Hematopoietic multipotent progenitor cell treated with erythropoietin and hydrocortisone succinate and interleukin-3 and kit ligand, for 15 days (in vitro differentiated cells): ENCODE measurements around the gene HMCN2.

Experiments
- DNase-seq: peaks from one replicate; pipeline ENCODE4 v3.0.0-alpha.2; 2015; ENCODE audit warnings: low spot score

Gene HMCN2

DNA sequence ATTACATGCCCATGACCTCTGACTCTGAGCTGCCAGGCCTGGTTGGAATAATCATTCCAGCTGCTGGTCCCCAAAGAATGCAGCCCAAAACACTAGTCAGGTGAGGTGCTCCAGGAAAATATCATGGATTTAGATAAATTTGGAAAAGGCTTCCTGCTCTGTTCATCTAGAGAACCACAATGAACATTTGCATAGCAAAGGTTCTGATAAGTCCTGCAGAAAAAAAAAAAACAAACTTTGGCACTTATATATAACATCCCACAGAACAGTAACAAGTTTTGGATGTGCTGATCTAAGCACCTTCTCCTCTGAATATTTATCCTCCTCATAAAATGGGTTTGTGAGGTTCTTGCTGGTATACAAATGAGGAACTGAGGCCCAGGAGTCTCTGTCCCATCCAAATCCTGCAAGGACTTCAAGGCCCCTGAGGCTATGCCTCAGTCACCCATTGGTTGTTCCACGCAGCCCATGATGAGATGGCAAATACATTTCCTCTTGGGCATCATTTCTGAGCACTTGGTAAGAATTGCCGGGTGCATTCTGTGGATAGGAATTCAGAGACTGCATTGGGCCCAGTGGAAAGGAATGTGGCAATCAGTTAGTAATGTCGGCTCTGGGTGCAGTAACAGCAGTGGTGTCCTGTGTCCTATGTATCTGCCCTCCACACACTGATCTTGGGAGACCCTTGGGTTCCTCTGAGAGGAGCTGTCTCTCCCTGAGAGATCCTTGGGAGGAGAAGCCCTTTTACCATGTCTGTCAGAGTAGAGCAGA, 105.8 kb downstream of the HMCN2 start:
- DNase-seq, result no peak

DNA sequence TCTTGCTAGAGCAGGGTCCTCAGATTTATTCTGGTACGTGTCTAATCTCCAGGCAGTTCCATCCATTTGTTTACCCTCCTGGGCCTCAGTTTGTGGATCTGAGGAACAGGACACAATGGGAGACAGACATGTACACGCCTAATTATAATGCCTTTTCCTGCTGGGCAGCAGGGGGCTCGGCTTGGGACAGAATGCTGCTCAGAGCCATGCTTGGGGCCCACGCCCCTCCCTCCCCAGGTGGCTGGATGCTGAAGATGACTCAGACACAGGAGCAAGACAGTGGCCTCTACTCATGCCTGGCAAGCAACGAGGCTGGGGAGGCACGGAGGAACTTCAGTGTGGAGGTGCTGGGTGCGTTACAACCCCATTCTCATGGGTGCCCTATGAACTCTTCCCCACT, 106.5 kb downstream of the HMCN2 start:
- no peak for DNase-seq

DNA sequence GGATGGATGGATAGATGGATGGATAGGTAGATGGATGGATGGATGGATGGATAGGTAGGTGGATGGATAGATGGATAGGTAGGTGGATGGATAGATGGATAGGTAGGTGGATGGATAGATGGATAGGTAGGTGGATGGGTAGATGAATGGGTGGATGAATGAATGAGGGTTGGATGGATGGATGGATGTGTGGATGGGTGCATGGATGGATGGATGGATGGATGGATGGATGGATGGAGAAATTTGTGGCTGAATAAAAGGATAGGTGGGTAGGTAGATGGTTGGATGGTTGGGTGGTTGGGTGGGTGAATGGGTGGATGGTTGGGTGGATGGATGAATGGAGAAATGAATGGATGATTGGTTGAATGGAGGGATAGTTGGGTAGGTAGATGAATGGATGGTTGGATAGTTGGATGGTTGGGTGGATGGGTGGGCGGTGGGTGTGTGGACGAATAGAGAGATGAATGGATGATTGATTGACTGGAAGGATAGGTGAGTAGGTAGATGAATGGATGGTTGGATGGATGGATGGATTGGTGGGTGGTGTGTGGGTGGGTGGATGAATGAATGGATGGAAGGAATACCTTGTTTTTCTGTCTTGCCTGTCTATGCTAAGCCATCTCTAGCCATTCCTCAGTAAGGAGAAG, 108.2 kb downstream of the HMCN2 start:
- no peak for DNase-seq

DNA sequence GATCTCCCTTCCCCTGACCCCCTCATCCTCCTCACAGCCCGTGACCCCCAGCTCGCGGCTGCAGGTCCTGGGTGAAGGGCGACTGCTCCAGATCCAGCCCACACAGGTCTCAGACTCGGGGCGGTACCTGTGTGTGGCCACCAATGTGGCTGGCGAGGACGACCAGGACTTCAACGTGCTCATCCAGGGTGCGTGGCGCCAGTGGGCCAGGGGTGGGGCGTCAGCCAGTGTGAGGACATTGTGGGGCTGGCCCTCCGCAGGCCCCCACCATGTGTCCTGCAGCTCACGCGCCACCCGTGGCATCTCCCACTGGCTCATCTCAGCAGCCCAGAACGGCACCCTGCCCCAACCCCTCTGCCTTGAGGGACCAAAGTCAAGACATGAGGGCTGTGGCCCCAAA, 112.1 kb downstream of the HMCN2 start:
- no peak for DNase-seq

DNA sequence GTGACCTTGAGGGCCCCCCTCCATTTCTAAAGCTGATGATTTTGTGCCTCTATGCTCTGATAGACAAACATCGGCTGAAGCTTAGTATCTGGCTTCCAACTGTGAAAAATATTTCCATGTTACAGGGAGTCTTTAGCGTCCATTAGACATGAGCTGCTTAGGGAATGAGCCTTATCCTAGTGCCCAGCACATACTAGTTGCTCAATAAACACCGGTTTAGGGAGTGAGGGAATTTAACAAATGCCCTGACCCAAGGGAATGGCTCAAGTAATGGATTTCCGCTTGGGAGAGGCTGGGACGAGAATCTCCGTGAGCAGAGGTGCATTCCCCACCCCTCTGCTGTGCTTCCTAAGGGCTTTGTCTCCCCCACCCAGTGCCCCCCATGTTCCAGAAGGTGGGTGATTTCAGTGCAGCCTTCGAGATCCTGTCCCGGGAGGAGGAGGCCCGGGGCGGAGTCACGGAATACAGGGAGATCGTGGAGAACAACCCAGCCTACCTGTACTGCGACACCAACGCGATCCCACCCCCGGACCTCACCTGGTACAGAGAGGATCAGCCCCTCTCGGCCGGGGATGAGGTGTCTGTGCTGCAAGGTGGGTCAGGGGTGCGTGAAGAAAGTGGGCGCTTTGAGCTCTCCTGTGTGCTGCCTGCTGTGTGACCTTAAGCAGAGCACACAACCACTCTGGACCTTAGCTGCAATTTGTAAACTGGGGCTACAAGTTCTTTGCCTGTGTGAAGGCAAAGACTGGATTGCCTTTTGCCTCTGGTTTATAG, 113.5 kb downstream of the HMCN2 start:
- no peak for DNase-seq

DNA sequence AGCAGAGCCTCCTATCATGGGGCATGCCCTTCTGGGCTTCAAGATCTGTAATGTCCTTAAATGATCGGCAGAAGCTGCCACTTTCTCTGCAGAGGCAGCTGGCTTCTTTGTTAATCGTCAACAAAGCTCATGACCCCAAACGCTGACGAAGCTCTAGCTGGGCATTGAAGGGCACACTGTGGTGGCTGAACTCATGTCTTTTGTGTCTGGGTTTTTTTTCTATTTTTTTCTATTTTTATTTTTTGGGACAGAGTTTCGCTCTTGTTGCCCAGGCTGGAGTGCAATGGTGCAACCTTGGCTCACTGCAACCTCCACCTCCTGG, 114.0 kb downstream of the HMCN2 start:
- no peak for DNase-seq

DNA sequence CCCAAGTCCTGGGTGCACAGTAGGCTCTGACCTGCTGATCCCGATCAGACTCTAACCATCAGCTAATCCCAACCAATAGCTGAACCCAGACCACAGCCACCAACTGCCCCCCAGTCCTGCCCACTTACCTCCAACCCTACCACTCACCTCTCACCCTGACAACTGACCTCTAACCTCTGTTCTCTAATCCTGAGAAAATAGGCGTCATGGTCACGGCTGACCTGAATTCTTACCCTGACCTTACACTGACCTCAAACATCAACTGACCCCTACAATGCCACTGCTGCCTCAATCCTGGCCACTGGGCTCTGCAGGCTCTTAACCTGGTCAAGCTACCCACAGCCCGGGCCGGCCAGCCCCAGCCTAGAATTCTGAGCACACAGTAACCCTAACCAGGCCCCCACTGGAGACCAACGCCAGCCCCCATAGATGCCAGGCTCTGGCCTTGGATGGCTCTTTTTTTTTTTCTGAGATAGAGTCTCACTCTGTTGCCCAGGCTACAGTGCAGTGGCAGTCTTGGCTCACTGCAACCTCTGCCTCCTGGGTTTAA, 115.4 kb downstream of the HMCN2 start:
- DNase-seq, result no peak

DNA sequence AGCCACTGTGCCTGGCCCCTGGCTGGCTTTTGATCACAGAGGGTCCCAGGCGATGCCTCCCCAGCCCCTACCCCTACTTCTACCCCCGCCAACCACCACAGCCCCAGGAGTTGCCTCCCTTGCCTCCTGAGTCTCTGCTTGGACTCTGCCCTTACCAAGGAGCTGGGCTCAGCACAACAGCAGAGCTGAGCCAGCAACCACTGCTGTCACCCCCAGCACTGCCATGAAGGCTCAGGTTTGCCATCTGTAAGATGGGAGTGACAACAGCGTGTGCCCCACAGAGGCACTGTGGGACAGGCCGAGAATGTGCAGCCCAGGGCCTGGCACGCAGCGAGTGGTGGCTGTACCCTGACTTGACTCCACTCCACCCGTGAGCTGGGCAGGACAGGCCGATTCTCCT, 116.1 kb downstream of the HMCN2 start:
- DNase-seq, result no peak

DNA sequence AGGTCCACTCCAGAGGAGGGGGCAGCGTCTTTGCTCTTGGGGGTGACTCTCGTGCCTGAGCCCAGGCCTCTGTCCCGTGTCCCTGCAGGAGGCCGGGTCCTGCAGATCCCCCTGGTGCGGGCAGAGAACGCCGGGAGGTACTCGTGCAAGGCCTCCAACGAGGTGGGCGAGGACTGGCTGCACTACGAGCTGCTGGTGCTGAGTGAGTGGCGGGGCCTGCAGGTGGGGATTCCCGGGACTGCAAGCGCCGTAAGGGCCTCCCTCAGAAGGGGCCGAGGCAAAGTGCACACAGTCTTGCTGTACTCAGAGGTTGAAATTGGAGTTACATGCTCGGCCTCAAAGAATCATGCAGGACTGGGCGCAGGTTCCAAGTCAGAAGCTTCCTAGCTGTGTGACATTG, 116.5 kb downstream of the HMCN2 start:
- no peak for DNase-seq

DNA sequence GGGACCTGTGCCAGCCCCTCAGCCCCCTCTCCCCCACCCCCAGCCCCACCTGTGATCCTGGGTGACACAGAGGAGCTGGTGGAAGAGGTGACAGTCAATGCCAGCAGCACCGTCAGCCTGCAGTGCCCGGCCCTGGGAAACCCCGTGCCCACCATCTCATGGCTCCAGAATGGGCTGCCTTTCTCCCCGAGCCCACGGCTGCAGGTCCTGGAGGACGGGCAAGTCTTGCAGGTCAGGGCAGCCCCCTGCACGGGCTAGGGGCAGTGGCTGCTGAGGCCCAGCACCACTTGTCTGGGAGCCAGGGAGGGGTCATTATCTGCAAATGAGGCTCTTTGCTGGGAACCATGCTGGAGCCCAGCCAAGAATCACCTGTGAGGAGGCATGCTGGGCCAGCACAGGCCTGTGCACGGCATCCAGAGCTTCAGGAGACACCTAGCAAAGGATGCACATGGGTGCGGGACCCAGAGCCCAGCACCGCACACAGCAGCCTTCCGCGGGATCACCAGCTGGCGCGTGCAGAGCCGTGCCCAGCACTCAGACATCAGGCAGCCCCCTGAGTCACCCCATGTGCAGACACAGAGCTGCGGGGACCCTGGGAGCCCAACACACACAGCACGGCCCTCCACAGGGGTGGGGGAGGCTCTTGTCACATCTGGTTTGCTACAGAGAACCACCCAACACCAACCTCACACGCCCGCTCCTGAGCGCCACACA, 117.2 kb downstream of the HMCN2 start:
- no peak for DNase-seq

DNA sequence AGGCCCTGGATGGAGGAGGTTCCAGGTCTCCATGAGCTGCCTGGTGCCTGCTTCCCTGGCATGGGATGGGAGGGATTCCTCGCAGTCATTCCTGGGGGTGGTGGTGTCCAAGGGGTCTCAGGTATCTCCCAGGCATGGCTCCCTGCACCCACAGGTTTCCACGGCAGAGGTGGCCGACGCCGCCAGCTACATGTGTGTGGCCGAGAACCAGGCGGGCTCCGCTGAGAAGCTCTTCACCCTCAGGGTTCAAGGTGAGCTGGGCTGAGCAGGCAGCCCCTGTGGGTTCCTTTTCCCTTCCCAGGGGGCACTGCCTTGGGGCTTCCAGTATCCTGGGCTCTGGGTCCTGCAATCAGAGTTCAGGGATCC, 117.8 kb downstream of the HMCN2 start:
- no peak for DNase-seq

DNA sequence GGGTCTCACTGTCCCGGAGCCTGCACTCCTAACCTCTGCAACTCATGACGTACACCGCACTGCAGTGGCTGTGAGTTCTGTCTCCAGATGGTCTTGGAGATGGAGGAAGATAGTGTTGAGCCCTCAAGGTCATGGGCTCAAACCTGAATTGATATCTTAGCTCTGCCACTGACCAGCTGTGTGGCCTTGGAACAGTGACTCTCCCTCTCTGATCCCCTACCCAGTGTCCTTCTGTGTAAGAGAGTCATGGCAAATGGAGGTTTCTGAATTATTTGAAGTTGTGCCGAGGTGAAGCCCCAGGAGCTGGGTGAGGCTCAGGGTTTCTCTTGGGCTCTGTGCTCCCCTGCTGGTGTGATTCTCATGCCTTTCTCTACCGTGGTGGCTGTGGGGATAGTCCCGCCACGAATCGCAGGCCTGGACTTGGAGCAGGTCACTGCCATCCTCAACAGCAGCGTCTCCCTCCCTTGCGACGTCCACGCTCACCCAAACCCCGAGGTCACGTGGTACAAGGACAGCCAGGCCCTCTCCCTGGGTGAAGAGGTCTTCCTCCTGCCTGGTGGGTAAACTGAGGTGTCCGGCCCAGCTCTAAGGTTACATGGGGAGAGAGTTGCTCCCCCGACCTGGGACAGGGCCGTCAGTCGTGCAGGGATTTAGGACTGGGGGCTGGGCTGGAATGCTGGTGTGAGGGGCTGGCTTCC, 118.6 kb downstream of the HMCN2 start:
- no peak for DNase-seq

DNA sequence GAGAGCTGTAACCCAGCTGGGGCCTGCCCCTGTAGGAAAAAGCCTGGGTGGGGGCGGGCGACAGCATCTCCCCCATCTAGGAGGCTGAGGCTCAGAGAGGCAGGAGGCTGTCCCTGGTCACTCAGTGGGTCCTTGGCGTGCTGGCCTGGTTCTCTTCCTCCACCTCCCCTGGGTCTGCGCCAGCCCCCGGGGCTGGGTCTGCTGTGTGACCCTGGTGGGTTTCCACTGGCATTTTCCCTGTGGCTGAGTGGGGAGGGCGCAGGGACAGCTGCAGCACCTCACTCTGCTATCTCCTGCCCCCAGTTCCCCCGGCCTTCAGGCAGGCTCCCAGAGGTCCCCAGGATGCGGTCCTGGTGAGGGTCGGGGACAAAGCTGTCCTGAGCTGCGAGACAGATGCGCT, 119.7 kb downstream of the HMCN2 start:
- no peak for DNase-seq

DNA sequence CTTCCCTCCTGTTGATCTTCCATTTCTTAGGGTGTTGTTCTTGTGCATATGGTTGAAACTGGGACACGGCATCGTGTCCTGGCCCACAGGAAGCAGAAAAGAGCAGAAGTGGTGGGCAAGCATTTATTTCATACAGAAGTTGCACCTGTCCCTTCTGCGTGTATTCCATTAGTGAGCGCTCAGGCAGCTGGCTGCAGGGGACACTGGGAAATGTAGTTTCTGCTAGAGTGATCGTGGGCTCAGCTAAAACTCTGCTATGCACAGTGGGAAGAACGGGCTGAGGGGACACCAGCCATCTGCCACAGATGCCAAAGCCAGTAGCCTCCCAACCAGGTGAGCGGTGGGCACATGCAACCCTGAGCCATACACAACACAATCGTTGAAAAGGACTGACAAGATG, 121.8 kb downstream of the HMCN2 start:
- DNase-seq, result no peak

DNA sequence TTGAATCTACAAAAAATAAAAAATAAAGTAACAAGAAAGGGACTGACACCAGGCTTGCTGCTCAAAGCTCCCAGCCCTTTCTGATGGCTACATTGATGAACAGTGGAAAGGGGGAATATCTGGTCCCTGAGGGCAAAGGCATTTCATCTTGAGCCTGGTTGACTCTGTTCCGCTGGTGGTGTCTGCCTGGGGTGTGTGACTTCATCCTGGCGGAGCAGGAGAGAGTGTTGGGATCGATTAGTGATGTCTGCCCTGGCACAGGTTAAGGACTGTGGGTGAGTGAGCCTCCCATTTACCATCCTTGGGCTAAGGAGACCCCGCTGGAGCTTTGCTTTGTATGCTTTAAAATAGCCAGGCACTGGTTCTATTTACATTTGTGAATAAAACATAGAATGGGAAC, 122.3 kb downstream of the HMCN2 start:
- DNase-seq, result no peak

DNA sequence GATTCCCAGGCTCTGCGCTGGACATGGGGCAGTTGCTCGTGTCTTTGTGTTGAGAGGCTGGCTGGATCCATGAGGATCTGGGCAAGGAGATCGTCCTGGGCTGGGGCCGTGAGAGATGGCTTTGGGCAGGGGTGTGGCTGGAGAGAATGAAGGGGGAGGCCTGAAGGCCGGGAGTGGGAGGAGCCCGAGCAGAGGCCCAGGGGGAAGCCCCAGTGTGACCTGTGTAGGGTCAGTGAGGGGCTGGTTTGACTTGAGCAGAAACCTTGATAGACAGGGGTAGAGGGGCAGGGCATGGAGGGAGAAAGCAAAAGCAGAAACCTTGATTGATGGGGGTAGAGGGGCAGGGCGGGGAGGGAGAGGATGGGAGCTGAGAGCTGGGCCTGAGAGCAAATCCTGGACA, 124.8 kb downstream of the HMCN2 start:
- DNase-seq, result no peak

DNA sequence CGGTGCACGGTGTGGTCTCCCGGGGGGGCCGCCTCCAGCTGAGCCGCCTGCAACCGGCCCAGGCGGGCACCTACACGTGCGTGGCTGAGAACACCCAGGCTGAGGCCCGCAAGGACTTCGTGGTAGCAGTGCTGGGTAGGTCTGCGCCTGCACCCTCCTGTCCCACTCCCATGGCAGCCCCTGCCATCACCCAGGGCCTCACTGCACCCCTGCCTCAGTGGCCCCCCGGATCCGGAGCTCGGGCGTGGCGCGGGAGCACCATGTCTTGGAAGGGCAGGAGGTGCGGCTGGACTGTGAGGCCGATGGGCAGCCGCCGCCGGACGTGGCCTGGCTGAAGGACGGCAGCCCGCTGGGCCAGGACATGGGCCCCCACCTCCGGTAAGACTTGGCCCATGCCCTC, 125.4 kb downstream of the HMCN2 start:
- no peak for DNase-seq

DNA sequence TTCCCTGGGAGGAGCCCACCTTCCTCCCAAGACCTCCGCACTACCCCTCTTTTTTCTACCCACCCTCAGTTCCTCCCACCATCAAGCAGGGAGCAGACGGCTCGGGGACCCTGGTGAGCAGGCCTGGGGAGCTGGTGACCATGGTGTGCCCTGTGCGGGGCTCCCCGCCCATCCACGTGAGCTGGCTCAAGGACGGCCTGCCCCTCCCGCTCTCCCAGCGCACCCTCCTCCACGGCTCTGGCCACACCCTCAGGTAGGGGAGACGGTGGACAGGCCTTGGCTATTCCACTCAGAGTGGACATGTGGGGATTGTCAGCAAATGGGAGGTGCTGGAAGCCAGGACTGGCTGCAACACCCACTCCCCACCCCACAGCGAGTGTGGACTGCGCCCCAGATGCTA, 126.3 kb downstream of the HMCN2 start:
- no peak for DNase-seq

DNA sequence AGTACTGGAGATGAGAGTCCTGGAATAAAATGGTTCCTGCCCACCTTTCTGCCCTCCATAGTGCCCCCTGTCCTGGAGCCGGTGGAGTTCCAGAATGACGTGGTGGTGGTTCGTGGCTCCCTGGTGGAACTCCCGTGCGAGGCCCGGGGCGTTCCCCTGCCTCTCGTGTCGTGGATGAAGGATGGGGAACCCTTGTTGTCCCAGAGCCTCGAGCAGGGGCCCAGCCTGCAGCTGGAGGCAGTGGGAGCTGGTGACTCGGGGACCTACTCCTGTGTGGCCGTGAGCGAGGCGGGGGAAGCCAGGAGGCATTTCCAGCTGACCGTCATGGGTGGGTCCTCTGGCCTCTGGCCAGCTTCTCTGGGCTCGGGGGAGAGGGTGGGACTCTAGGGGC, 128.1 kb downstream of the HMCN2 start:
- DNase-seq, result no peak

DNA sequence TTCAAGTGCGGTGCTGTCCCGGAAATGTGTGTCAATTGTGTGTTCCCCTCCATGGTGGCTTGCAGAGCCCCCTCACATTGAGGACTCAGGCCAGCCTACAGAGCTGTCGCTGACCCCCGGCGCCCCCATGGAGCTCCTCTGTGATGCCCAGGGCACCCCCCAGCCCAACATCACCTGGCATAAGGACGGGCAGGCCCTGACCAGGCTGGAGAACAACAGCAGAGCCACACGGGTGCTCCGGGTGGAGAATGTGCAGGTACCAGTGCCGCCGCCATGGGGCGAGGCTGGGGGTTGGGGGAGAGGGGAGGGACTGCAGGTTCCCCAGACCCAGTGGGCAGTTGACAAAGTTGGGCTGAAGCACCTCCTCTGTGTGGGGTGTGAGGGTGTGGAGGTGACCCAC, 128.8 kb downstream of the HMCN2 start:
- no peak for DNase-seq

DNA sequence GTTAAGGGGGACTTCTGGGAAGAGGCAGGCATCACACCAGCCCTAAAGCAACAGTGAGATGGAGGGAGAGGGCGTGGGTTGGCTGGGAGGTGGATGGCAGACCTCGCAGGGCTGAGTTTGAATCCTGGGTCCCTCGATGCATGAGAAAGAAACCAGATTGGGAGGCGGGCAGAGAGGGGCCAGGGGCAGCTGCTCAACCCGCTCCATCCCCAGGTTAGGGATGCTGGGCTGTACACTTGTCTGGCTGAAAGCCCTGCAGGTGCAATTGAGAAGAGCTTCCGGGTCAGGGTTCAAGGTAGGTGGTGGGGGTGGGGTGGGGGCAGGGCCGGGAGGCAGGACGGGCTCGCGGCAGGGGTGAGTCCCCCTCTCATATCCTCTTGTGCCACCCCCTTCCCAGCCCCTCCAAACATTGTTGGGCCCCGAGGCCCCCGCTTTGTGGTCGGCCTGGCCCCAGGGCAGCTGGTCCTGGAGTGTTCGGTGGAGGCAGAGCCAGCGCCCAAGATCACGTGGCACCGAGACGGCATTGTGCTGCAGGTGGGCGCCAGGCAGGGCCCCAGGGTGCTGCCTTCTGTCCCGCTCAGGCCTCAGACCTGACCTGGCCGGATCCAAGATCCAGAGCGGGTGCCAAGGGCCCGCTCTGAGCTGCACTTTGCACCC, 129.4 kb downstream of the HMCN2 start:
- DNase-seq, result no peak
